Spleen (tissue), 11 donors: ENCODE results near the gene MYO1D. TPM values are rescaled to one million over a fixed set of nuclear protein-coding genes. Genes with fewer than 3 reads are reported as not detected.

Experiments
- DNase-seq: peaks from one replicate; pipeline ENCODE4 v3.0.0-alpha.2; 2020
- H3K27ac ChIP-seq, 8 donors: fragments of 200-600 bp; sonication (generic) in 7 of 8; 1 replicate in 4 of 8; 2 replicates in 4 of 8; pipeline versions ENCODE4 v1.5.0 to v1.8.0; 2016 to 2021; ENCODE audit warnings: inconsistent platforms in 4 of 8, mild to moderate bottlenecking in 4 of 8, moderate library complexity in 1 of 8
- H3K27me3 ChIP-seq, 7 donors: fragments of 200-600 bp; sonication (generic) in 6 of 7; replicated peaks in 1 of 7; 1 replicate in 4 of 7; 2 replicates in 3 of 7; pipeline versions ENCODE4 v1.5.0 to v1.8.0; 2016 to 2021; ENCODE audit warnings: inconsistent platforms in 3 of 7, mild to moderate bottlenecking in 1 of 7
- H3K36me3 ChIP-seq, 6 donors: fragments of 200-600 bp; sonication (generic) in 5 of 6; 1 replicate in 4 of 6; 2 replicates in 2 of 6; pipeline versions ENCODE4 v1.5.0 to v1.8.0; 2016 to 2021; ENCODE audit warnings: inconsistent platforms in 2 of 6
- H3K4me1 ChIP-seq, 6 donors: fragments of 200-600 bp; sonication (generic) in 5 of 6; 1 replicate in 3 of 6; 2 replicates in 3 of 6; pipeline versions ENCODE4 v1.5.0 to v1.8.0; 2016 to 2021; ENCODE audit warnings: inconsistent platforms in 3 of 6
- H3K4me3 ChIP-seq, 8 donors: fragments of 200-600 bp; sonication (generic) in 7 of 8; 1 replicate in 4 of 8; 2 replicates in 4 of 8; pipeline versions ENCODE4 v1.5.0 to v1.8.0; 2016 to 2021; ENCODE audit warnings: inconsistent platforms in 4 of 8, mild to moderate bottlenecking in 4 of 8, moderate library complexity in 2 of 8
- H3K9me3 ChIP-seq, 8 donors: fragments of 200-600 bp; sonication (generic) in 7 of 8; 1 replicate in 4 of 8; 2 replicates in 4 of 8; pipeline versions ENCODE4 v1.5.0 to v1.8.0; 2016 to 2021; ENCODE audit warnings: inconsistent platforms in 4 of 8
- CTCF ChIP-seq, 11 experiments: fragments of 200-600 bp in 7 of 11; fragments of 450-650 bp in 4 of 11; sonication (generic) in 4 of 11; IDR thresholded peaks in 8 of 11; conservative IDR thresholded peaks in 3 of 11; 1 replicate in 7 of 11; 2 replicates in 4 of 11; pipeline versions ENCODE4 v1.4.0 to v1.8.0; 2016 to 2021; ENCODE audit warnings: antibody characterized with exemption in 11 of 11, inconsistent platforms in 4 of 11, mild to moderate bottlenecking in 1 of 11
- POLR2A ChIP-seq, 3 donors: fragments of 450-650 bp; IDR thresholded peaks; one replicate each; pipeline ENCODE4 v1.5.1; 2017; ENCODE audit warnings: antibody characterized with exemption in 3 of 3, mild to moderate bottlenecking in 1 of 3
- POLR2AphosphoS5 ChIP-seq, 3 donors: sonication (generic); formaldehyde crosslinking; IDR thresholded peaks; one replicate each; pipeline ENCODE4 v1.5.1; 2017; ENCODE audit warnings: antibody characterized with exemption in 3 of 3
- WGBS, 5 donors: extraction: QIAGEN DNeasy Blood & Tissue Kit in 3 of 5; methylation state at CpG; one replicate each; pipeline versions ENCODE4 v1.1.5 to v1.1.7; 2013 to 2018; 5-methylcytosine and 5-hydroxymethylcytosine counted together
- intact Hi-C: fragments of 100-400 bp; cut with DNase I; formaldehyde crosslinking; loops from one replicate; pipeline ENCODE4 v1.15.0; 2023; ENCODE audit warnings: low total_unique reads
- polyA plus RNA-seq, 3 donors: library from polyadenylated mRNA; stranded (reverse); fragments of 200-250 nt; gene quantifications; one replicate each; pipeline ENCODE4 v1.2.1, GENCODE V29; 2013
- total RNA-seq, 7 donors: library from RNA; depleted of rRNA in 3 of 7; stranded (reverse); fragments of >200 nt in 3 of 7; fragmentation: NEBNext Ultra II Directional in 4 of 7; extraction: Animal tissue kit (Norgen Biotek cat#: 25700) in 4 of 7; gene quantifications; one replicate each; pipeline versions ENCODE4 v1.1.0 to v1.2.1, GENCODE V29; 2016 to 2021
- donor health status: healthy with polysubstance abuse.
- donor health status: DM: no; HTN: no; CAD: no; lungs with moderate emphysema.
- donor health status: DM: no; HTN: no; CAD: no.
- donor health status: Bipolar disorder and iron deficiency.
- donor health status: healthy.
- donor health status: DM: no; HTN: no; CAD: no.
- donor health status: DM: yes; HTN: yes; CAD: no.

The MYO1D gene
- total and polyA plus RNA-seq, 10 donors, result 2.3 to 36.4 (median 23.4) TPM

- Histone ChIP-seq H3K4me1 (no peaks in the 10 kb centered on the region), H3K4me3 (no peak overlapping the region), H3K27ac (no peak overlapping the region), H3K36me3 (no peaks in the 10 kb centered on the region), H3K27me3 (no peaks in the 10 kb centered on the region), H3K9me3 (no peaks in the 10 kb centered on the region)
- no peak for DNase-seq
- WGBS, 5 donors, result 97 to 98% (median 98%) methylated on average over 14 of the region's 14 CpGs
- intact Hi-C loops, result no loop called here
- TF ChIP-seq POLR2A (IDR thresholded peaks at IDR 0.05), result no peak
- TF ChIP-seq CTCF (IDR thresholded peaks at IDR 0.05 in 8 of 11, conservative IDR thresholded peaks at IDR 0.05 in 3 of 11), result no peak
- TF ChIP-seq POLR2AphosphoS5 (IDR thresholded peaks at IDR 0.05), result no peak
These were observed 99.5 kb downstream of the MYO1D start for GRCh38 chr17:32777436-32777835.

- intact Hi-C loops, result no loop called here
- H3K4me1 ChIP-seq, result no peaks in the 10 kb centered on the region
- no peaks in the 10 kb centered on the region for H3K9me3 ChIP-seq
- 86 to 93% (median 88%) methylated on average over 2 of the region's 2 CpGs for WGBS, 5 donors
- H3K27me3 ChIP-seq, result no peaks in the 10 kb centered on the region
- H3K36me3 ChIP-seq, result peaks cover 0 to 6% (median 0%) of the 10 kb centered on the region in 6 donors
- no peak for DNase-seq
- no peak overlapping the region for H3K4me3 ChIP-seq
- no peak overlapping the region for H3K27ac ChIP-seq
- no peak for TF ChIP-seq POLR2A (IDR thresholded peaks at IDR 0.05)
- TF ChIP-seq CTCF (IDR thresholded peaks at IDR 0.05 in 8 of 11, conservative IDR thresholded peaks at IDR 0.05 in 3 of 11), result no peak
- TF ChIP-seq POLR2AphosphoS5 (IDR thresholded peaks at IDR 0.05), result no peak
These were observed 102.2 kb downstream of the MYO1D start for GRCh38 chr17:32774695-32775084.

- Histone ChIP-seq H3K4me3 (no peak overlapping the region), H3K4me1 (no peaks in the 10 kb centered on the region), H3K9me3 (no peaks in the 10 kb centered on the region), H3K27me3 (no peaks in the 10 kb centered on the region), H3K36me3 (peaks cover 0 to 6% (median 0%) of the 10 kb centered on the region in 6 donors), H3K27ac (no peak overlapping the region)
- intact Hi-C loops, result no loop called here
- WGBS, 5 donors, result 83 to 91% (median 89%) methylated on average over 6 of the region's 6 CpGs
- TF ChIP-seq POLR2A (IDR thresholded peaks at IDR 0.05), result no peak
- TF ChIP-seq CTCF (IDR thresholded peaks at IDR 0.05 in 8 of 11, conservative IDR thresholded peaks at IDR 0.05 in 3 of 11), result no peak
- TF ChIP-seq POLR2AphosphoS5 (IDR thresholded peaks at IDR 0.05), result no peak
- DNase-seq, result no peak
These were observed 102.8 kb downstream of the MYO1D start for GRCh38 chr17:32773856-32774694.

- Histone ChIP-seq H3K27me3 (no peaks in the 10 kb centered on the region), H3K9me3 (no peaks in the 10 kb centered on the region), H3K27ac (no peak overlapping the region), H3K4me3 (no peak overlapping the region), H3K4me1 (no peaks in the 10 kb centered on the region), H3K36me3 (peaks cover 0 to 6% (median 0%) of the 10 kb centered on the region in 6 donors)
- DNase-seq, result no peak
- TF ChIP-seq POLR2A (IDR thresholded peaks at IDR 0.05) (no peak), CTCF (IDR thresholded peaks at IDR 0.05 in 8 of 11, conservative IDR thresholded peaks at IDR 0.05 in 3 of 11) (no peak), POLR2AphosphoS5 (IDR thresholded peaks at IDR 0.05) (no peak)
- 85 to 92% (median 90%) methylated on average over 9 of the region's 9 CpGs for WGBS, 5 donors
- intact Hi-C loops, result no loop called here
These were observed 104.4 kb downstream of the MYO1D start for GRCh38 chr17:32772453-32773025.
